Esophagus muscularis mucosa (tissue), 4 donors: ENCODE data around the gene ELAVL3. TPM values are rescaled to one million over a fixed set of nuclear protein-coding genes. Genes with fewer than 3 reads are reported as not detected.

Experiments used
- DNase-seq: peaks from one replicate; pipeline ENCODE4 v3.0.0-alpha.2; 2017; ENCODE audit errors: extremely low spot score
- H3K27ac ChIP-seq, 4 donors: fragments of 200-600 bp; sonication (generic); replicated peaks in 1 of 4; 1 replicate in 3 of 4; 2 replicates in 1 of 4; pipeline ENCODE4 v1.5.1; 2016 to 2019; ENCODE audit warnings: mild to moderate bottlenecking in 1 of 4
- H3K27me3 ChIP-seq, 4 donors: fragments of 200-600 bp; sonication (generic); one replicate each; pipeline versions ENCODE4 v1.5.1 to v1.6.0; 2016 to 2019
- H3K36me3 ChIP-seq, 4 donors: fragments of 200-600 bp; sonication (generic); one replicate each; pipeline ENCODE4 v1.5.1; 2016 to 2019
- H3K4me1 ChIP-seq, 4 donors: fragments of 200-600 bp; sonication (generic); one replicate each; pipeline ENCODE4 v1.5.1; 2016 to 2019
- H3K4me3 ChIP-seq, 4 donors: fragments of 200-600 bp; sonication (generic); 1 replicate in 2 of 4; 2 replicates in 2 of 4; pipeline ENCODE4 v1.5.1; 2016 to 2019; ENCODE audit warnings: mild to moderate bottlenecking in 4 of 4, moderate library complexity in 1 of 4
- H3K9me3 ChIP-seq, 4 donors: fragments of 200-600 bp; sonication (generic); 1 replicate in 3 of 4; 2 replicates in 1 of 4; pipeline ENCODE4 v1.5.1; 2016 to 2019
- EP300 ChIP-seq: sonication (generic); formaldehyde crosslinking; IDR thresholded peaks from one replicate; pipeline ENCODE4 v1.6.1; 2017; ENCODE audit warnings: antibody characterized with exemption
- POLR2A ChIP-seq: fragments of 450-650 bp; IDR thresholded peaks from one replicate; pipeline ENCODE4 v1.6.1; 2017; ENCODE audit warnings: antibody characterized with exemption, moderate library complexity, mild to moderate bottlenecking, low read depth
- POLR2AphosphoS5 ChIP-seq, 2 donors: sonication (generic); formaldehyde crosslinking; IDR thresholded peaks; one replicate each; pipeline ENCODE4 v1.6.1; 2017; ENCODE audit warnings: antibody characterized with exemption in 2 of 2
- WGBS: methylation state at CpG from one replicate; pipeline ENCODE4 v1.1.5; 2018; 5-methylcytosine and 5-hydroxymethylcytosine counted together
- intact Hi-C: fragments of 100-400 bp; cut with DNase I; formaldehyde crosslinking; loops from one replicate; pipeline ENCODE4 v1.15.1; 2023
- total RNA-seq, 4 donors: library from RNA; depleted of rRNA; stranded (reverse); fragments of >200 nt; gene quantifications; one replicate each; pipeline versions ENCODE4 v1.1.0 to v1.2.1, GENCODE V29; 2016
- TF ChIP-seq, protein P1 (sequence below), 3 experiments: fragments of 200-600 bp in 2 of 3; fragments of 450-650 bp in 1 of 3; sonication (generic) in 2 of 3; IDR thresholded peaks; one replicate each; pipeline ENCODE4 v1.5.1; 2017 to 2019; ENCODE audit warnings: antibody characterized with exemption in 3 of 3, mild to moderate bottlenecking in 2 of 3, moderate library complexity in 1 of 3

Gene ELAVL3
- total RNA-seq = under 1 TPM; under 0.01 to 0.69 (median 0.31) TPM

- DNase-seq = no peak
- Histone ChIP-seq H3K4me3 (peak within 1 kb of the TSS; percentile 27 to 54 (median 32)), H3K27me3 (peaks cover 15 to 70% (median 47%) of the 10 kb centered on the region in 4 donors), H3K4me1 (peaks cover 36 to 45% (median 44%) of the 10 kb centered on the region in 4 donors), H3K9me3 (peaks cover 0 to 4% (median 0%) of the 10 kb centered on the region in 4 donors), H3K36me3 (peaks cover 8 to 26% (median 14%) of the 10 kb centered on the region in 4 donors), H3K27ac (no peak within 1 kb of the TSS)
- TF ChIP-seq EP300 = no peak
- TF ChIP-seq, protein P1, sequence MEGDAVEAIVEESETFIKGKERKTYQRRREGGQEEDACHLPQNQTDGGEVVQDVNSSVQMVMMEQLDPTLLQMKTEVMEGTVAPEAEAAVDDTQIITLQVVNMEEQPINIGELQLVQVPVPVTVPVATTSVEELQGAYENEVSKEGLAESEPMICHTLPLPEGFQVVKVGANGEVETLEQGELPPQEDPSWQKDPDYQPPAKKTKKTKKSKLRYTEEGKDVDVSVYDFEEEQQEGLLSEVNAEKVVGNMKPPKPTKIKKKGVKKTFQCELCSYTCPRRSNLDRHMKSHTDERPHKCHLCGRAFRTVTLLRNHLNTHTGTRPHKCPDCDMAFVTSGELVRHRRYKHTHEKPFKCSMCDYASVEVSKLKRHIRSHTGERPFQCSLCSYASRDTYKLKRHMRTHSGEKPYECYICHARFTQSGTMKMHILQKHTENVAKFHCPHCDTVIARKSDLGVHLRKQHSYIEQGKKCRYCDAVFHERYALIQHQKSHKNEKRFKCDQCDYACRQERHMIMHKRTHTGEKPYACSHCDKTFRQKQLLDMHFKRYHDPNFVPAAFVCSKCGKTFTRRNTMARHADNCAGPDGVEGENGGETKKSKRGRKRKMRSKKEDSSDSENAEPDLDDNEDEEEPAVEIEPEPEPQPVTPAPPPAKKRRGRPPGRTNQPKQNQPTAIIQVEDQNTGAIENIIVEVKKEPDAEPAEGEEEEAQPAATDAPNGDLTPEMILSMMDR (IDR thresholded peaks at IDR 0.05) = peak in 1 of 3 experiments; percentile 8
- TF ChIP-seq POLR2AphosphoS5 (IDR thresholded peaks at IDR 0.05) = no peak
- TF ChIP-seq POLR2A = no peak
- WGBS = 40% methylated on average over 2 of the region's 77 CpGs
- intact Hi-C loops = no loop called here
Measured at GRCh38 chr19:11480715-11481533, at the start of gene ELAVL3. TSS of gene ELAVL3 (minus strand) at chr19:11481046. CDS start at chr19:11480608, 438 bp downstream.

GRCh38 chr19:11530432-11530831 lies 49.6 kb upstream of the ELAVL3 start:
- H3K27ac ChIP-seq = peak overlapping the region; percentile 81 to 92 (median 88)
- no peaks in the 10 kb centered on the region for H3K27me3 ChIP-seq
- no peaks in the 10 kb centered on the region for H3K9me3 ChIP-seq
- peaks cover 0 to 7% (median 5%) of the 10 kb centered on the region in 4 donors for H3K36me3 ChIP-seq
- TF ChIP-seq POLR2A (no peak), POLR2AphosphoS5 (IDR thresholded peaks at IDR 0.05) (peak; percentile 61 to 80)
- TF ChIP-seq, protein P1 (IDR thresholded peaks at IDR 0.05) = peak; percentile 19 to 41 (median 37)
- no peak overlapping the region for H3K4me3 ChIP-seq
- intact Hi-C loops = no loop called here
- no peak for DNase-seq
- 17% methylated on average over 6 of the region's 9 CpGs for WGBS
- H3K4me1 ChIP-seq = peaks cover 19 to 52% (median 48%) of the 10 kb centered on the region in 4 donors

GRCh38 chr19:11528551-11529341 lies 47.9 kb upstream of the ELAVL3 start, which contains the start of gene ECSIT:
TSS of gene ECSIT (minus strand) at chr19:11529134. CDS start at chr19:11519170, 9,964 bp downstream.
- peaks cover 16 to 43% (median 39%) of the 10 kb centered on the region in 4 donors for H3K4me1 ChIP-seq
- no peaks in the 10 kb centered on the region for H3K9me3 ChIP-seq
- peaks cover 4 to 23% (median 20%) of the 10 kb centered on the region in 4 donors for H3K36me3 ChIP-seq
- H3K27ac ChIP-seq = peak within 1 kb of the TSS; percentile 81 to 92 (median 88)
- WGBS = 0% methylated on average over 20 of the region's 47 CpGs
- peak; percentile 99 for DNase-seq
- TF ChIP-seq POLR2AphosphoS5 (IDR thresholded peaks at IDR 0.05) = peak; percentile 79 to 85
- TF ChIP-seq, protein P1 (IDR thresholded peaks at IDR 0.05) = no peak
- intact Hi-C loops = no loop called here
- no peaks in the 10 kb centered on the region for H3K27me3 ChIP-seq
- peak within 1 kb of the TSS; percentile 70 to 97 (median 86) for H3K4me3 ChIP-seq

DNA sequence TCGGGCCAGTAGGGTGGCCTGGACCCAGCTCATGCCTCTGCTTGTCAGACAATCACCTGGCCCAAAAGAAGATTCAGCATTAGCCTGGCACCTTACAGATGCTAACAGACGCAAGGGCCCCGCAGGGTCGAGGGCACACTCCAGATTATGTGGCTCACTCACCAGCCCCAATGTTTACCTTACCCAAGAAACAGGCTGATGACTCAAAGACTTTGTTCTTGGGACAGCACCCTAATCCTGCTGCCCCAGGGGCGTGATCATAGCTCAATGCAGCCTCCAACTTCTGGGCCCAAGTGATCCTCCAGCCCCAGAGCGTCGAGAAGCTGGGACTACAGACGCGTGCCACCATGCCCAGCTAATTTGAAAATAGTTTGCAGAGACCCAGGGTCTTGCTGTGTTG lies 38.3 kb upstream of the ELAVL3 start:
- H3K4me3 ChIP-seq = no peak overlapping the region
- 97% methylated on average over 7 of the region's 9 CpGs for WGBS
- TF ChIP-seq, protein P1 (IDR thresholded peaks at IDR 0.05) = no peak
- TF ChIP-seq POLR2AphosphoS5 (IDR thresholded peaks at IDR 0.05) (no peak), POLR2A (no peak), EP300 (no peak)
- peaks cover 4 to 94% (median 65%) of the 10 kb centered on the region in 4 donors for H3K36me3 ChIP-seq
- intact Hi-C loops = no loop called here
- no peaks in the 10 kb centered on the region for H3K4me1 ChIP-seq
- H3K27me3 ChIP-seq = no peaks in the 10 kb centered on the region
- no peaks in the 10 kb centered on the region for H3K9me3 ChIP-seq
- H3K27ac ChIP-seq = no peak overlapping the region
- no peak for DNase-seq
